HEK293T (cell line): ENCODE data around the gene HOXB4.
A peak's percentile ranks its signal among the peaks of the same experiment; 100 is the strongest.

Experiments used
- CTCF ChIA-PET: fragments of 350-600 bp; formaldehyde crosslinking; extraction: SDS; loops from one replicate; lab custom pipeline; 2021; ENCODE audit warnings: antibody characterized with exemption, inconsistent platforms; lab: Yijun Ruan, JAX
- POLR2A ChIA-PET: fragments of 350-600 bp; formaldehyde crosslinking; extraction: SDS; loops from one replicate; lab custom pipeline; 2020; ENCODE audit warnings: antibody characterized with exemption, inconsistent platforms; lab: Yijun Ruan, JAX
- DNase-seq: peaks from one replicate; pipeline ENCODE4 v3.0.0; 2012; ENCODE audit warnings: mixed read lengths; ENCODE audit errors: extremely low spot score
- ARNT ChIP-seq: fragments of 450-650 bp; IDR thresholded peaks from 2 replicates; pipeline ENCODE4 v1.6.1; 2017; ENCODE audit warnings: mild to moderate bottlenecking
- BHLHE40 ChIP-seq: fragments of 450-650 bp; IDR thresholded peaks from 2 replicates; pipeline ENCODE4 v1.6.1; 2016; ENCODE audit warnings: mild to moderate bottlenecking, moderate library complexity, borderline replicate concordance
- CTBP1 ChIP-seq: fragments of 450-650 bp; IDR thresholded peaks from 2 replicates; pipeline ENCODE4 v1.6.1; 2016; ENCODE audit warnings: borderline replicate concordance
- ELF4 ChIP-seq: fragments of 450-650 bp; IDR thresholded peaks from 2 replicates; pipeline ENCODE4 v1.6.1; 2017; ENCODE audit warnings: antibody characterized with exemption
- FOXA1 ChIP-seq: fragments of 450-650 bp; IDR thresholded peaks from 2 replicates; pipeline ENCODE4 v1.6.1; 2016; ENCODE audit warnings: mild to moderate bottlenecking
- FOXK2 ChIP-seq: fragments of 450-650 bp; IDR thresholded peaks from 2 replicates; pipeline ENCODE4 v1.6.1; 2016; ENCODE audit warnings: mild to moderate bottlenecking
- FOXM1 ChIP-seq: fragments of 450-650 bp; IDR thresholded peaks from 2 replicates; pipeline ENCODE4 v1.6.1; 2017; ENCODE audit warnings: mild to moderate bottlenecking, borderline replicate concordance
- HDGF ChIP-seq: fragments of 450-650 bp; IDR thresholded peaks from 2 replicates; pipeline ENCODE4 v1.6.1; 2017; ENCODE audit warnings: antibody characterized with exemption, borderline replicate concordance
- L3MBTL2 ChIP-seq: fragments of 450-650 bp; conservative IDR thresholded peaks from 2 replicates; pipeline ENCODE4 v1.6.1; 2016; ENCODE audit warnings: mild to moderate bottlenecking
- LEF1 ChIP-seq: fragments of 450-650 bp; IDR thresholded peaks from 2 replicates; pipeline ENCODE4 v1.6.1; 2017; ENCODE audit warnings: mild to moderate bottlenecking, borderline replicate concordance
- NFRKB ChIP-seq: fragments of 450-650 bp; IDR thresholded peaks from 2 replicates; pipeline ENCODE4 v1.6.1; 2016; ENCODE audit warnings: mild to moderate bottlenecking, moderate library complexity
- SP1 ChIP-seq: fragments of 450-650 bp; IDR thresholded peaks from 2 replicates; pipeline ENCODE4 v1.6.1; 2017
- SUZ12 ChIP-seq: fragments of 450-650 bp; IDR thresholded peaks from 2 replicates; pipeline ENCODE4 v1.6.1; 2016; ENCODE audit warnings: mild to moderate bottlenecking
- TARDBP ChIP-seq: fragments of 450-650 bp; IDR thresholded peaks from 2 replicates; pipeline ENCODE4 v1.6.1; 2016
- ZNF384 ChIP-seq: fragments of 450-650 bp; IDR thresholded peaks from 2 replicates; pipeline ENCODE4 v1.6.1; 2016
- TF ChIP-seq, protein P1 (sequence below): fragments of 450-650 bp; IDR thresholded peaks from 2 replicates; pipeline ENCODE4 v1.6.1; 2016

Gene HOXB4

DNA sequence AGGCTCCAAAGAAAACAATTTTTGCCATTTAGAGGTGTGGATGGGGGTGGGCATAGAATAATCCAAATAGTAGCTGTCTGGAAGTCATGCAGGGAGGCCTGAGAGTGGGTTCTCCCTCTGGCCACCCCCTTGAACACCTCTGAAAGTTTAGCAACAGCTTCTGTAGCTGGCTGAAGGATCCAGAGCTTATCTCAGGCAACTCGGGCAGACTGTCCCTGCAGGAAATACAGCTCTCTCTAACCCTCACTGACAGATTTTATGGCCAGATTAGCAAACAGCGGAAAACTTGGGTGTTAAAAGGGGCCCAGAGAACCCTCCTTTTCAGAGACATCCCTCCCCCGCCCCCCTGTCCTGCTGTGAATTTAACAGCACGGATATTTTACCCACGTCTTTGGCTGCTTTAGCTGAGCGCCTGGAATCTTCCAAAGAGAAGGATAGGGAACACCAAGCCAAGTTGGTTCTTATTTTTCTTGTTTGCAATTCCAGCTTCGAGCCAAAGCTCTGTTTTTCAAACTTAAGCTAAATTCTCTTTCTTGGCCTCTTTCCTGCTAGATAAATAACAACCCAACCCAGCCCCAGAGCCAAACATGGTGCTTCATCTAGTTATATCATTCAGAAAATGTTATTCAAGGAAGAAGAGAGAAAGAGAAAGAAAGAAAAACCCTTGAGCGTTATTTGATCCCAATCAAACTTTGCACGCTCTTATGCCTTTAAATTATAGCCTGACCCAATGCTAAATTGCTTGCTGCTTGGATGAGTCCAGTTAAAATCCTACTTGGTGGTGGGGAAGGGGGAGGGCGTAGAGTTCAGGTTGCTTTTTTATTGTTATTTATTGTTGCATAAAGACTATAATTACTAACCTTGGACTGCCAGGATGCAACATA lies 31.0 kb downstream of the HOXB4 start:
- POLR2A ChIA-PET, result interaction anchor here (0.7 to 3.1 kb wide), 19 partner anchors 9 to 498 kb away, joined by 3 to 21 read pairs (median 5); partner anchors contain the start of genes HOXB5 and HOXB9
- CTCF ChIA-PET, result interaction anchor here (0.6 to 2.5 kb wide), 11 partner anchors 11 to 284 kb away, joined by 3 to 10 read pairs (median 4); partner anchors contain the start of gene HOXB3
- peak; percentile 51 for DNase-seq
- peak; percentile 89 for TF ChIP-seq CTBP1
- no peak for TF ChIP-seq FOXM1
- peak; percentile 82; the same call in 1 of the 2 replicates for TF ChIP-seq ARNT
- TF ChIP-seq, protein P1, sequence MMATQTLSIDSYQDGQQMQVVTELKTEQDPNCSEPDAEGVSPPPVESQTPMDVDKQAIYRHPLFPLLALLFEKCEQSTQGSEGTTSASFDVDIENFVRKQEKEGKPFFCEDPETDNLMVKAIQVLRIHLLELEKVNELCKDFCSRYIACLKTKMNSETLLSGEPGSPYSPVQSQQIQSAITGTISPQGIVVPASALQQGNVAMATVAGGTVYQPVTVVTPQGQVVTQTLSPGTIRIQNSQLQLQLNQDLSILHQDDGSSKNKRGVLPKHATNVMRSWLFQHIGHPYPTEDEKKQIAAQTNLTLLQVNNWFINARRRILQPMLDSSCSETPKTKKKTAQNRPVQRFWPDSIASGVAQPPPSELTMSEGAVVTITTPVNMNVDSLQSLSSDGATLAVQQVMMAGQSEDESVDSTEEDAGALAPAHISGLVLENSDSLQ, result peak; percentile 79
- TF ChIP-seq ELF4, result no peak

DNA sequence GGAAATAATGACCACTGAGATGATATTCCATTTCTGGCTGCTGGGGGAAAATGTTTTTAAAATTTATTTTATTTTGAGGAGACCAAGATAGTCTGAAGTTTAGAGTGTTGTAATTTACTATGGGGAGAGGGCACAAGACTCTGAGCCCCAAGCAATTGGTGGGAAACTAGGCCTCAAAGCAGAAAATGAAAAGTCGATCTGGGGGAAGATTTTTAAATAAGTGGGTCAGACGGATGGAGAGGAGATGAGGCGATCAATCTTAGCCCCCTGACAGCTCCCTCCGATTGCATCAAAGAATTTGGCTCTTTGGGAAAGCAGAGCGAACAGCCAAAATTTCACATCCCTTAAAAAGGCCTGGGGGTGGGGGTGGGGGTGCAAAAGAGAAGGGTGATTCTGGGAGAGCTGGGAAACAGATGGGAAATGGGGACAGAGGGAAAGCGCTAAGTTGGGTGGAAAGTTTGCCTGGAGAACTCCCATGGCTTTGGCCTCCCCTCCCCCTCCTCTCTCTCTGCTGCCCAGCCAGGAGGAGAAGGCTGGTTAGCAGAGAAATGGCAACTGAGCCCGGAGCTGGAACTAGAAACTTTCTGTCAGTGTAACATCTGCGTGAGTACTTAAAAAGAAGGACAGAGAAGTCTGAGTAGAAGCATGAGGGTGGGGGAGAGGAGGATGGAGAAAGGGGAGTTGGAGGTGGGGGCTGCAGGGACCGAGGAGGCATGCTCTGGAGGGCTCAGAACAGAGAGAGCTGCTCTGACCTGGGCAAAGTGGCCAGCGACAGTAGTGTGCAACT lies 31.8 kb downstream of the HOXB4 start:
- ChIA-PET POLR2A (interaction anchor here (0.7 to 3.1 kb wide), 17 partner anchors 10 to 498 kb away, joined by 3 to 21 read pairs (median 5); partner anchors contain the start of genes HOXB5 and HOXB9), CTCF (interaction anchor here (0.8 to 2.5 kb wide), 10 partner anchors 13 to 283 kb away, joined by 3 to 10 read pairs (median 4); partner anchors contain the start of gene HOXB3)
- TF ChIP-seq ZNF384 (peak; percentile 63; the same call in 1 of the 2 replicates), BHLHE40 (no peak)
- TF ChIP-seq, protein P1, result peak; percentile 87
- DNase-seq, result no peak

DNA sequence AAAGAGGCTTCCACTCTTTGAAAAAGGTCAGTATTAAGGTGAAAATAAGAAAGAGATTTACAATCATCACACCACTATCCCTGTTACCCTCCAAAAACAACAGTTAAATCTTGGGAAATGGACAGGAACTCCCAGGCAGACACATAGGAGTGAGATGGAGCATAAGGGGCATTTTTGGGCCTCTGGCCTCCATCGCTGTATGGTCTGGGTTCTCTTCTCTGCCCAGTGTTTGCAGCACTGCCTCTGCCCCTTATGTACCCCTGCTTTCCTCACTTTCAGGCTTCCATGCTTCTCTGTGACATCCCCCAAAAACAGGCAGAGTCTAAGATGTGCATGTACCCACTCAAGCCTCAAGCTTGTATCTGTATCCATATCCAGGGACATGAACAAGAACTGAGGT lies 32.6 kb downstream of the HOXB4 start:
- CTCF ChIA-PET, result no interaction called here
- POLR2A ChIA-PET, result interaction anchor here (2.2 to 3.1 kb wide), 2 partner anchors 42 kb away, joined by 10 to 21 read pairs; no protein-coding TSS in a partner anchor
- DNase-seq, result no peak
- TF ChIP-seq HDGF (no peak), L3MBTL2 (no peak), SP1 (no peak), ZNF384 (no peak), SUZ12 (no peak), LEF1 (no peak), TARDBP (no peak), FOXM1 (no peak), NFRKB (no peak)
- TF ChIP-seq, protein P1, result no peak

DNA sequence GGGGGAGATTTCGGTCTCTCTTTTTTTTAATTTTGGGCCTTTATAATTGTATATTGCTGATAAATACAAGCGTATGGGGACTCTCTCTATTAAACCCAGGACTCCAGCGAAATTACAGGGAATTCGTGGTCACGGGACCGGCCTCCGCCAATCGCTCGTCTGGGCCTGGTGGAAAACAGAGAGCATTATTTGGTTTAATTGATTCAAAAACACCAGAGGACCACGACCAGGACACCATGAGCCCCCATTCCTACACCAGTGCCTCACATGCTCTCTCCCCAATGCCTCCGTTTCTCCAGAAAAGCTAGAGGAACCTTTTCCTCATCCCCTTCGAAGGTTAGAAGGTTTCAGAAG lies 33.2 kb downstream of the HOXB4 start, which contains the start of gene HOXB2:
HOXB2 (minus strand) TSS at position 88 of the 354 bp plus-strand sequence. CDS start 198 bp downstream, outside the sequence.
- TF ChIP-seq NFRKB (no peak), SUZ12 (no peak), FOXM1 (no peak), L3MBTL2 (no peak), LEF1 (no peak), HDGF (no peak), FOXA1 (no peak), FOXK2 (no peak), ARNT (no peak), TARDBP (no peak), SP1 (no peak), BHLHE40 (no peak), ZNF384 (no peak), CTBP1 (no peak), ELF4 (no peak)
- TF ChIP-seq, protein P1, result no peak
- POLR2A ChIA-PET, result no interaction called here
- DNase-seq, result peak; percentile 44
- CTCF ChIA-PET, result no interaction called here

DNA sequence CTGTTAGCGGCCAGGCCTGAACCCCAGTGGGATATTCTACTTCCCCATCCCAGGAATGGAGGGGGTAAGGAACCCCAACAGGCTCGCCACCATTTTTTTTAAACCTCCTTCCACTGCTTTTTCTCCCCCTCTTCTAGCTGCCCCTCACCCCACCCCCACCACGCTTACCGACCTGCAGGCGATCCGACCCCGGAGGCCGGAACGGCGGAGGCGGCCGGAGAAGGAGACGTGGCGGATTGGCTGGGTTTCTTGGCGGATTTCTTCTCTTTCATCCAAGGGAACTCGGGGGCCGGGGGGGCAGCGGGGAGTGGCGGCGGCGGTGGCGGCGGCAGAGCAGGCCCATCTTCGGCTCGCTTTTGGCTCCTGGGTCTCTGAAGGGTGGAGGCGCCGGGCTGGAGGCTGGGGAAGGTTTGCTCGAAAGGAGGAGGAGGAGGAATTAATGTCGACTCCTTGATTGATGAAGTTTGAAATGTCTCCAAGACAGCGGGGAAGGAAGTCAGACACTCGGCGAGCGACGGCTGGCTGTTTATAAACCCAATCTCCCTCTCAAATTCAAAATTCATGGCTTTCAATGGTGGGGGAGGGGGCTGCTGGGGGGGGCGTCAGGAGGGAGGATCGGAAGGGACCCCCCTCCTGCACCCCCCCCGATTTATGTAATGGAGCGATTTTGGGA lies 33.7 kb downstream of the HOXB4 start:
- ChIA-PET CTCF (interaction anchor here (0.6 kb wide), 1 partner anchor 681 kb away, joined by 3 read pairs; no protein-coding TSS in a partner anchor), POLR2A (interaction anchor here (3.5 kb wide), 1 partner anchor 44 kb away, joined by 18 read pairs; the partner anchor contains the start of gene HOXB3)
- TF ChIP-seq TARDBP (no peak), FOXA1 (no peak), CTBP1 (peak; percentile 58; the same call in 1 of the 2 replicates), SP1 (no peak), ZNF384 (0 out of 2 replicates have a peak, but pooled peaks have one; percentile 46), L3MBTL2 (no peak; the same call in 1 of the 2 replicates), SUZ12 (no peak), FOXM1 (0 out of 2 replicates have a peak, but pooled peaks have one; percentile 51), BHLHE40 (no peak)
- TF ChIP-seq, protein P1, result peak; percentile 93
- peak; percentile 70 for DNase-seq
